ENCODE measurements around the gene LYRM9.
"Not testable (repeated sequence)": the region's sequence is repeated elsewhere in the genome, so short reads cannot be mapped to it uniquely, and the experiment has no call there.

LYRM9 gene

GRCh38 chr17:27892866-27893769 is at the start of gene LYRM9:
TSS of gene LYRM9 (minus strand) at chr17:27893365. CDS start at chr17:27882694, 10,671 bp downstream.
- DNase-seq (ENCODE audit: low spot score) = peak; percentile 93

DNA sequence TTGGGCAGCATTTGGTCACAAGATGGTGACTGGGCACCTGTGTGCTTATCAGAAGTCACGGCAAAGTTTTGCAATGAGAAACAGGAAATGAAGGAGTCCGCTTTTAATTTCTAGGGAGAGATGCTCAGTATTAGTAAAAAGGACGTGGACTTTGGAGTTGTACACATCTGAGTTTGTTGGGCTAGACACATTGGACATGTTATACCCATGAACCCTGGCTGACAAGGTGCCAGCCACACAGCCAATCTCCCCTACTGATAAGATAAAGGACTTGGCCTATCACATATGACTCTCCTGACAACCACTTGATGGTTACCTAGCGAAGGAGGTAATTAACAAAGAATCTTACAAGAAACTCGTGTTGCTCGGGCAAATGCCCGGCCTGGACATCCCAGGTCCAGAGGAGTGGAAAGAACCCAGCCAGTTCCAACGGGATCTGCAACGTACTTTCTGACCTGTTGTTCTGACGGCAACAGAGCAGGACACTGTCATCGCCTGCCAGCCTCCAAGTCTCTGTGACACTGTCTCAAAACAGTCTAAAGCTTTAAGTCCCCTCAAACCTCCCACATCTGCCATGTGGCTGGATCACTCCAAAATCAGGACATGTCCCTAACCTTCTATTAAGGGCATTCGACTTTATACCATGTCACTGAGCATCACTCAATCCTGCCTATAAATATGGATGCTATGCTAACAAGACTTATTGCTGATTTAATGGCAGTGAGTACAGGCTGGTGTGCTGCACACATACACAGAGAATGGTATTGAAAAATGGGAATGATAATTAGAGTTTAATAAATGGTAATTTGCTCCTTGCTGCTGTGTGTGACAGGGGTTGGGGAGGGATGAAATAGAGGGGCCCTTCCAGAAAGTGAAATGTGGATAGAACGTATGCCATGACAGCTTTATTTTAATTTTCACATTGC is 47.6 kb upstream of the LYRM9 start:
- no peak for DNase-seq (ENCODE audit: low spot score)

GRCh38 chr17:27939474-27940465 is 46.6 kb upstream of the LYRM9 start:
- DNase-seq (ENCODE audit: low spot score) = no peak

DNA sequence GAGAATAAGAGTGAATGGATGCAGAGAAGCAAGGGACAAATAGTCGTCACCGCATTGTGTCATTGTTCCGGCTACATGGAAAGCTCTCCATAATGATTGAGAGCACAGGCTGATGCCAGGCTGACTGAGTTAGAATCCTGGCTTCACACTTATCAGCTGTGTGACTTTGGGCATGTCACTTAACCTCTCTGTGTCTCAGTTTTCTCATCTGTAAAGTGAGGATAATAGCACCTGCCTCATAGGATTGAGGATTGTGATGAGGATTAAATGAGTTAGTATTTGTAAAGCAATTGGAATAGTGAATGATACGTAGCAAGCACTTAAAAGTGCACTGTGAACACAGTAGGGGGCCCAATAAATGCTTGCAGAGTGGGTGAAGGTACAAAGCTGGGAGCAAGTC is 45.7 kb upstream of the LYRM9 start:
- no peak for DNase-seq (ENCODE audit: low spot score)

- DNase-seq (ENCODE audit: low spot score) = no peak
Observed at GRCh38 chr17:27938241-27938640, 45.1 kb upstream of the LYRM9 start.

- no peak for DNase-seq (ENCODE audit: low spot score)
Observed at GRCh38 chr17:27937025-27937546, 43.9 kb upstream of the LYRM9 start.

DNA sequence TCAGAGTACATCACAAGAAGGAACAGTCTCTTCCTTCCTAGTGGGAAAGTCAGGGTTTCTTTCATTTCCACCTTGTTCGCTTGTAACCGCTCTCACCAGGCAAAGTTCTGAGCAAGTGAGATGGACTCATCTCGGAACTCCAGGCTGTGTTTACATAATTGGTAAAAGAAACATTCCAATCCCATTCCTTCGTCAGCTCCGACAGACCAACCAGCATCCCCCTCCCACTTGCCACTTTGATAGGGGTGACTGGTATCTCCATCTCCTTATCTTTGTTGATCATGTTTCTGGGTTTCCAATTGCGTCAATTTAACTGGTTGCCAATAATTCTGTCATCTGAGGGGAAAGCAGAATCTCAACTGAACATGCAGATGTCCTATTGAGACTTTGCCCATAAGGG is 36.8 kb upstream of the LYRM9 start:
- DNase-seq (ENCODE audit: low spot score) = no peak

GRCh38 chr17:27928587-27928986 is 35.4 kb upstream of the LYRM9 start:
- no peak for DNase-seq (ENCODE audit: low spot score)

DNA sequence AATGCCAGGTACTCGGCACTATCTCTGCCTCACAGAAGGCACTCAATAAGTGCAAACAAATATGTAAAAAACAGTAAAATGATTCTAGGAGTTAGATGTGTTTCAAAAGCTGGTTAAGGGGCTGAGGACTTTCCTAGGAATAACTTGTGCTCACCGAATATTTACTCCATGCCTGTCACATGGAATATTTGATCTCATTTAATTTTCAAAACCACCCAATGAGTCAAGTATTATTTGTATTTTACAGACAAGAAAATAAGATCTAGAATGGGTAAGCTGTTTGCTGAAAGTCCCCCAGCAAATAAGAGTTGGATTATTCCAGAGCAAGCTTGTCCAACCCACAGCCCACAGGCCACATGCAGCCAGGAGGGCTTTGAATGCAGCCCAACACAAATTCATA is 34.6 kb upstream of the LYRM9 start:
- no peak for DNase-seq (ENCODE audit: low spot score)

- DNase-seq (ENCODE audit: low spot score) = no peak
Observed at GRCh38 chr17:27921599-27921998, 28.4 kb upstream of the LYRM9 start.

DNA sequence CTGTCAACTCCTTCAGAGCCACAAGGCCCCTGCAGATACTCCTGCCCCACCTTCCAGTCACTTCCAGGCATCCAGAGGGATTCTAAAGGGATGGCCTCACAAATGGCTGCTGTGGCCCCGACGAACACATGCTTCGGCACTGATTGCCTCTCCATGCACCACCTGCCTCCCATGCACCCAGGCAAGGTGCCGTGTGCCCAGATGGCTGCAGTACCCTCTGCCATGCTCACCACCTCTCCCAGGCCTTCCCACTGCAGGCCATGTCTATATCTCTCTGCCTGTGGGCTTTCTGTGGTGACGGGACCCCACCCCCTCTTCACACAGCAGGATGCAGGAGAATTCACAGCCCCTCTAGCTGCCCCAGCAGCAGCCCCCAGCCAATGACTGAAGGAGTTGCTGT is 27.9 kb upstream of the LYRM9 start:
- DNase-seq (ENCODE audit: low spot score) = no peak

GRCh38 chr17:27920569-27920968 is 27.4 kb upstream of the LYRM9 start:
- DNase-seq (ENCODE audit: low spot score) = no peak

DNA sequence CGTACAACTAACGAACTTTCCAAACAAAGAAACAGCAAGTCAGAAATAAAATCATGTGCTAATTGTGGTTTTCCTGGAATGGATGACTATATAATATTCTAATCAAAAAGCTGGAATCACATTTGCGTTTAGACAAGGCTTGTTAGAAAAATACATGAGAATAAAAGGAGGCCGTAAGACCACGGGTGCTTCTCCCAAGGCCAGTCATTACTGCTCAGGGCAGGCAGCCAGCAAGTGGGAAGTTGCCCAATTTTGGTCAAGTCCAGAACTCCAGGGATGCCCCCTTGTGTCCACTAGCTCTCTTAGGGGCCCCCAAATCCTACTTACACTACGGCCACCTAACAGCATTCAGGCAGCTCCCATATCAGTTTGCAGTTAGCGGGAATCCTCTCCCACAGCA is 25.9 kb upstream of the LYRM9 start:
- DNase-seq (ENCODE audit: low spot score) = no peak

- no peak for DNase-seq (ENCODE audit: low spot score)
Observed at GRCh38 chr17:27918498-27918897, 25.3 kb upstream of the LYRM9 start.

- no peak for DNase-seq (ENCODE audit: low spot score)
Observed at GRCh38 chr17:27917000-27917399, 23.8 kb upstream of the LYRM9 start.

- DNase-seq (ENCODE audit: low spot score) = no peak
Observed at GRCh38 chr17:27915709-27916108, 22.5 kb upstream of the LYRM9 start.

DNA sequence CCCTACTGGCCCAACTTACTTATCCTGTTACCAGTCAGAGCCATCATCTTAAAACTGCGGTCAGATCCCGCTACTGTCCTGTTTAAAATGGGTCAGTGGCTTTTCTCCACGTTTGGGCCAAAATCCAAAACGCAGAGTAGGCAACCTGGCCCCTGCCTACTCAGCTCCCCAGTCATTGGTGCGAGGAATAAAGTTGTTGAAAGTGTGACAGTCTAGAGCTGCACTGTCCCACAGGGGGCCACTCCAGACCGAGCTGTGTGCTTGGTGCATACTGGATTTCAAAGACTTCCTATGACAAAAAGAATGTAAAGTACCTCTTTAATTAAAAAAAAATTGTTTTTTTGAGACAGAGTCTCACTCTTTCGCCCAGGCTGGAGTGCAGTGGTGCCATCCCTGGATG is 21.2 kb upstream of the LYRM9 start:
- DNase-seq (ENCODE audit: low spot score) = no peak

GRCh38 chr17:27912964-27913363 is 19.8 kb upstream of the LYRM9 start:
- DNase-seq (ENCODE audit: low spot score) = no peak

DNA sequence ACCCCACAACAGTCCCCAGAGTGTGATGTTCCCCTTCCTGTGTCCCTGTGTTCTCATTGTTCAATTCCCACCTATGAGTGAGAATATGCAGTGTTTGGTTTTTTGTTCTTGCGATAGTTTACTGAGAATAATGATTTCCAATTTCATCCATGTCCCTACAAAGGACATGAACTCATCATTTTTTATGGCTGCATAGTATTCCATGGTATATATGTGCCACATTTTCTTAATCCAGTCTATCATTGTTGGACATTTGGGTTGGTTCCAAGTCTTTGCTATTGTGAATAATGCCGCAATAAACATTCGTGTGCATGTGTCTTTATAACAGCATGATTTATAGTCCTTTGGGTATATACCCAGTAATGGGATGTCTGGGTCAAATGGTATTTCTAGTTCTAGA is 19.1 kb upstream of the LYRM9 start:
- not testable (repeated sequence) for DNase-seq (ENCODE audit: low spot score)

GRCh38 chr17:27907976-27908558 is 14.9 kb upstream of the LYRM9 start:
- DNase-seq (ENCODE audit: low spot score) = no peak

DNA sequence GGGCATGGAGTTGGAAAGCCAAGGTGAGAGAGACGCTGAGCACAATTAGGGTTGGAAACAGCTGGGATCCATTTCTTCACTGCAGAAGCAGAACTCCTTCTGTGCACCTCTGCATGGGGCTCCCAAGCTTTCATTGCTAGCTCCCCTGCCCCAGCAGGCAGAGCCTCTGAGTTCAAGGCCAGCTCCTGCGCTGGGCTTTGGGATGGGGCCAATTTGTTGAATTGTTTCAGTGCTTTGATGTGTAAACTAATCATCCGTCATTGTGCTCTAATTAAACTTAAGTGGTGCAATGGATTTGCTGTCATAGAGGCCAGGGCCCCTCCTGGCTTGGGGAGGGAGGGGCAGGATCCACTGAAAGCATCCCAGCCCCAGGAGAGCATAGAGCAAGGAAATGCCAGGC is 13.5 kb upstream of the LYRM9 start:
- DNase-seq (ENCODE audit: low spot score) = no peak

Measured in CD4-positive, alpha-beta T cell treated with Interleukin-6 at 100 ng/mL for 8 hours (primary cell).